ENCODE measurements around the gene TMEM11. TPM values are rescaled to one million over a fixed set of nuclear protein-coding genes. Genes with fewer than 3 reads are reported as not detected.
A peak's percentile ranks its signal among the peaks of the same experiment; 100 is the strongest.

Gene TMEM11
- total and polyA plus RNA-seq, 2 of the 8 experiments (the other 6 are each of a cell fraction or from before 2014, with no cell fraction given): 33.3 to 90.4 TPM

GRCh38 chr17:21214015-21214776 is at the start of gene TMEM11 (continued):
- TF ChIP-seq CHD7 (IDR thresholded peaks at IDR 0.05; ENCODE audit: insufficient replicate concordance, low read length): no peak
- TF ChIP-seq CHD2 (IDR thresholded peaks at IDR 0.05; ENCODE audit: low read length): peak; percentile 94
- TF ChIP-seq RBBP5 (IDR thresholded peaks at IDR 0.05; ENCODE audit: borderline replicate concordance, low read depth, low read length): no peak
- TF ChIP-seq SRF (IDR thresholded peaks at IDR 0.05; ENCODE audit: low read depth, low read length): no peak
- peak; percentile 25 to 61 for TF ChIP-seq POLR2A (IDR thresholded peaks at IDR 0.05; ENCODE audit: control extremely low read depth in 1 of 2, low read depth in 2 of 2, low read length in 2 of 2)
- TF ChIP-seq TCF12 (IDR thresholded peaks at IDR 0.05; ENCODE audit: low read depth, low read length): 0 out of 2 replicates have a peak, but pooled peaks have one; percentile 27
- TF ChIP-seq KDM4A (IDR thresholded peaks at IDR 0.05; ENCODE audit: low read depth, low read length, severe bottlenecking): peak; percentile 73
- TF ChIP-seq ATF3 (IDR thresholded peaks at IDR 0.05; ENCODE audit: insufficient read depth, low read depth, low read length): 0 out of 2 replicates have a peak, but pooled peaks have one; percentile 18
- TF ChIP-seq SIRT6 (IDR thresholded peaks at IDR 0.05; ENCODE audit: low read length): no peak

All from H1 (cell line).